HL-60 (cell line): Measurements from ENCODE around the gene H1-8.

ENCODE experiments used
- CTCF ChIP-seq: IDR thresholded peaks from one replicate; pipeline ENCODE4 v1.5.1; 2011; ENCODE audit warnings: low read length, control low read depth, inconsistent platforms; ENCODE audit not compliant: insufficient read depth
- POLR2AphosphoS5 ChIP-seq: IDR thresholded peaks from 2 replicates; pipeline ENCODE4 v1.6.1; 2012; ENCODE audit warnings: low read depth
- REST ChIP-seq: IDR thresholded peaks from 2 replicates; pipeline ENCODE4 v1.6.1; 2012; ENCODE audit warnings: low read depth; ENCODE audit not compliant: insufficient replicate concordance

GRCh38 chr3:129571605-129572547, 28.9 kb downstream of the H1-8 start:
- TF ChIP-seq CTCF (no peak), REST (no peak), POLR2AphosphoS5 (0 out of 2 replicates have a peak, but pooled peaks have one; percentile 35)
